Fibroblast of the aortic adventitia (primary cell): ENCODE results near the gene CCL14. TPM values are rescaled to one million over a fixed set of nuclear protein-coding genes. Genes with fewer than 3 reads are reported as not detected.

Experiments
- DNase-seq: peaks from one replicate; pipeline ENCODE4 v3.0.0-alpha.2; 2010; ENCODE audit warnings: low read depth
- H3K4me3 ChIP-seq: 2 replicates; pipeline ENCODE4 v1.5.1; 2011; ENCODE audit warnings: low read depth, mild to moderate bottlenecking, control low read depth, low read length, moderate library complexity
- CTCF ChIP-seq: IDR thresholded peaks from 2 replicates; pipeline ENCODE4 v1.5.1; 2011; ENCODE audit warnings: mild to moderate bottlenecking, low read length, control low read depth, inconsistent platforms; ENCODE audit not compliant: insufficient read depth
- total RNA-seq: library from RNA; depleted of rRNA; stranded (reverse); fragments of >200 nt; gene quantifications from 2 replicates; pipeline ENCODE4 v1.2.3, GENCODE V29; 2012; ENCODE audit warnings: low replicate concordance

The CCL14 gene
- total RNA-seq, 1 donor = not detected

GRCh38 chr17:35936063-35936462 is 50.5 kb downstream of the CCL14 start:
- H3K4me3 ChIP-seq = no peak overlapping the region
- TF ChIP-seq CTCF = no peak
- no peak for DNase-seq

- no peak for TF ChIP-seq CTCF
- DNase-seq = peak; percentile 5
- no peak overlapping the region for H3K4me3 ChIP-seq
Observed at GRCh38 chr17:35934760-35935159, 51.8 kb downstream of the CCL14 start.

Other genes starting within 250 kb of the CCL14 start
- gene GAS2L2, start 233.5 kb downstream of the CCL14 start, total RNA-seq = not detected in 2 replicates
- not detected in 2 replicates for gene C17orf50, start 225.8 kb downstream of the CCL14 start, total RNA-seq
- gene MMP28, start 191.1 kb downstream of the CCL14 start, total RNA-seq = 0.09 TPM in 1 of 2 replicates, not detected in the other
- gene TAF15, start 177.2 kb downstream of the CCL14 start, total RNA-seq = 34.7 and 74.3 TPM in 2 replicates
- 0.09 TPM in 1 of 2 replicates, not detected in the other for gene HEATR9, start 117.8 kb downstream of the CCL14 start, total RNA-seq
- not detected in 2 replicates for gene CCL5, start 106.4 kb downstream of the CCL14 start, total RNA-seq
- gene RDM1, start 56.0 kb downstream of the CCL14 start, total RNA-seq = 0.45 TPM in 1 of 2 replicates, not detected in the other
- not detected in 2 replicates for gene LYZL6, start 43.0 kb downstream of the CCL14 start, total RNA-seq
- not detected in 2 replicates for gene CCL16, start 5.2 kb downstream of the CCL14 start, total RNA-seq
- not detected in 2 replicates for gene CCL15, start 14.8 kb upstream of the CCL14 start, total RNA-seq
- gene CCL23, start 31.2 kb upstream of the CCL14 start, total RNA-seq = not detected in 2 replicates
- gene CCL18, start 77.5 kb upstream of the CCL14 start, total RNA-seq = not detected in 2 replicates
- gene CCL3, start 103.4 kb upstream of the CCL14 start, total RNA-seq = 0.18 TPM in 1 of 2 replicates, not detected in the other
- gene CCL4, start 117.1 kb upstream of the CCL14 start, total RNA-seq = not detected in 2 replicates
- 0.36 and 3.5 TPM in 2 replicates for gene TBC1D3B, start 189.9 kb upstream of the CCL14 start, total RNA-seq
- not detected in 2 replicates for gene CCL3L1, start 210.0 kb upstream of the CCL14 start, total RNA-seq
- not detected in 2 replicates for gene CCL4L2, start 224.3 kb upstream of the CCL14 start, total RNA-seq